GM12892 (cell line): ENCODE results near the gene KRT23.

Experiments
- DNase-seq: peaks from one replicate; pipeline ENCODE4 v3.0.0; 2011; ENCODE audit not compliant: insufficient read length
- FAIRE-seq: peaks from 2 replicates; lab custom pipeline; 2011; peaks lifted over from hg19 to GRCh38; lab: Jason Lieb, UNC
- POLR2A ChIP-seq: IDR thresholded peaks from 2 replicates; pipeline ENCODE4 v1.6.1; 2011; ENCODE audit warnings: low read depth, low read length, control low read depth
- POLR2AphosphoS5 ChIP-seq: IDR thresholded peaks from 2 replicates; pipeline ENCODE4 v1.6.1; 2011; ENCODE audit warnings: low read depth, low read length, control low read depth
- TAF1 ChIP-seq: IDR thresholded peaks from 2 replicates; pipeline ENCODE4 v1.6.1; 2011; ENCODE audit warnings: low read depth, mild to moderate bottlenecking, control low read depth, low read length, borderline replicate concordance

Gene KRT23

GRCh38 chr17:40879026-40879425, 58.4 kb downstream of the KRT23 start:
- no peak for DNase-seq
- TF ChIP-seq POLR2A (no peak), TAF1 (no peak), POLR2AphosphoS5 (no peak)
- FAIRE-seq = no peak

- DNase-seq (no peak), FAIRE-seq (no peak)
- TF ChIP-seq POLR2AphosphoS5 = no peak
- TF ChIP-seq POLR2A = no peak
- no peak for TF ChIP-seq TAF1
Measured at GRCh38 chr17:40878044-40878443, 59.4 kb downstream of the KRT23 start.

DNA sequence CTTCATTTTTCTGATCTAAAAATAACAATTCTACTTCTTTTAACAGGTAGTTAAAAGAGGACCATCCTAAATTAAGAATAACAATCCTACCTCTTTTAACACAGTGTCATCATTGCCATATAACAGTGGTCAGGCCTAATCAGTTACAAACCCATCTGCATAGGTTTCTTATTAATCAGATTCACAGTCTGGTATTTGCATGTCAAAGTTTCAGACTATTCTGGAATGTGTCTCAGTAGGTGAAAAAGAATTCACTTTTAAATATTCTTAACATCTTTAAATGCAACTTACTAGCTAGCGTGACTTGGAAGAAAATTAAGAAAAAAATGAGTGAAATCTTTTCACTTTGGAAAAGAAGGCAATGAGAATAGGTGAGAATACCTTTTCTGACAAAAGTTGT, 63.6 kb downstream of the KRT23 start:
- FAIRE-seq (no peak), DNase-seq (no peak)
- TF ChIP-seq TAF1 = no peak
- TF ChIP-seq POLR2A = no peak
- no peak for TF ChIP-seq POLR2AphosphoS5

- no peak for DNase-seq
- FAIRE-seq = no peak
- TF ChIP-seq POLR2AphosphoS5 (no peak), POLR2A (no peak), TAF1 (no peak)
Measured at GRCh38 chr17:40873255-40873654, 64.2 kb downstream of the KRT23 start.
